Upper lobe of right lung (tissue), 1 donor: Measurements from ENCODE around the gene SHANK1. TPM values are rescaled to one million over a fixed set of nuclear protein-coding genes. Genes with fewer than 3 reads are reported as not detected.
A peak's percentile ranks its signal among the peaks of the same experiment; 100 is the strongest.

ENCODE experiments used
- ATAC-seq: fragments of 200-7000 bp; cut with Tn5 transposase; one replicate; pipeline ENCODE4 v1.9.1; 2020; ENCODE audit warnings: mild to moderate bottlenecking, moderate library complexity
- DNase-seq: peaks from one replicate; pipeline ENCODE4 v3.0.0-alpha.2; 2020
- H3K27ac ChIP-seq: fragments of 200-600 bp; one replicate; pipeline ENCODE4 v1.8.0; 2022
- H3K27me3 ChIP-seq: fragments of 200-600 bp; one replicate; pipeline ENCODE4 v1.8.0; 2022; ENCODE audit warnings: mild to moderate bottlenecking
- H3K36me3 ChIP-seq: fragments of 200-600 bp; one replicate; pipeline ENCODE4 v1.8.0; 2022
- H3K4me1 ChIP-seq: fragments of 200-600 bp; one replicate; pipeline ENCODE4 v1.8.0; 2022
- H3K4me3 ChIP-seq: fragments of 200-600 bp; one replicate; pipeline ENCODE4 v1.8.0; 2022; ENCODE audit warnings: mild to moderate bottlenecking
- H3K9me3 ChIP-seq: fragments of 200-600 bp; one replicate; pipeline ENCODE4 v1.8.0; 2022
- CTCF ChIP-seq: fragments of 200-600 bp; IDR thresholded peaks from one replicate; pipeline ENCODE4 v1.8.0; 2022; ENCODE audit warnings: antibody characterized with exemption
- intact Hi-C: fragments of 100-400 bp; cut with DNase I; formaldehyde crosslinking; loops from one replicate; pipeline ENCODE4 v1.11.0; 2022
- total RNA-seq: library from RNA; stranded (reverse); fragmentation: NEBNext Ultra II Directional; extraction: Animal tissue kit (Norgen Biotek cat#: 25700); gene quantifications from one replicate; pipeline ENCODE4 v1.2.1, GENCODE V29; 2021
- donor health status: DM: no; HTN: yes; CAD: no; lungs with severe emphysema.

SHANK1 gene
- total RNA-seq, 1 donor from 2014 or later, result 0.35 TPM

DNA sequence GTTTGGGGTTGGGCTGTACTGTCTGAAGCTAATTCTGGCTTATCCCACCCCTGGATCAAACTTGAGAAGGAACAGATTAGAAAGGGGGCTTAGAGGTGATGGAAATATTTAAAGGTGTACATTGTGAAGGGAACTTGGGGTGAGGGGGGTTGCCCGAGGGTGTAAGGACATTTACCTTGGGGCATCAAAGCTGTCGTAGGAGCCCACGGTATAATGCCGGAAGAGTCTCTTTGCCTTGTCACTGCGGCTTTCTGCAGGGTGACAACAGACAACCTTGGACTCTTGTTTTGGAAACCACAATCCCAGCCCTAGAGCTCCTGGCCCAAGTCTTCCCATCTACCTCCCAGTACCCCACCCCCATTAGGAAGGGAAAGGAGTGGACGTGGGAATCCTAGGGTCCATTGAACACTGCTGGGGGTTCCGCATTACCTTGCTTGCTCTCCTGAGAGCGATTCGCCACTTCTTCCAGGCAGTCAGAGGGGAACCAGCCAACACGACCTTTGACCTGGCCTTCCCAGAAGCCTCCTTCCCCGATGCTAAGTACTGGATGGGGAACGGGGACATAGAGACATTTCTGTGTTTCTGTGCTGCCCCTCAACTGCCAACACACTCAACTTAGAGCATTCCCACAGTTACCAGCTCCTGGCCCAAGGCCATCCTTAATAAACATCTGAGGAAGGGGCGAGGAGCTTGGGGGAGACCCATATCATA lies 22.0 kb downstream of the SHANK1 start:
- intact Hi-C loops, result no loop called here
- Histone ChIP-seq H3K27me3 (peaks cover 45% of the 10 kb centered on the region), H3K9me3 (no peaks in the 10 kb centered on the region)

DNA sequence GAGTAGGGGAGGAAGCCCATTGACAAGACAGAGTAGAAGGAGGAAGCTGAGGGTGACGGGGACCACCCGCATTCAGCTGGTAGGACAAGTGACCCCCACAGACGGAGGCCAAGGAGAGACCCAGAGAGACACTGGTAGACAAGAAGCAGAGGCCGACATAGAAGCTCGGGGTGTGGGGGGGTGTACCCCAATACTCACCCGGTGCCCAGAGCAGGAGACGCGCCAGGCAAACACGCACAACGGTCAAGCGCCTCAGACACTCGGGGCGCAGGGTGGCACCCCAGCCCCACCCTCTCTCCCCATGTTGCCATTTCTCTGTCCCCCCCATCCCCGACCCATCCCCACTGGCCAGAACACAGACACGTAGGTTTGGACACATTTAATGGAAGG lies 23.5 kb downstream of the SHANK1 start:
- no peak overlapping the region for H3K27ac ChIP-seq
- no peaks in the 10 kb centered on the region for H3K4me1 ChIP-seq
- peaks cover 41% of the 10 kb centered on the region for H3K27me3 ChIP-seq
- ATAC-seq (no peak), DNase-seq (no peak)
- no peaks in the 10 kb centered on the region for H3K9me3 ChIP-seq
- intact Hi-C loops, result no loop called here
- TF ChIP-seq CTCF, result no peak
- no peaks in the 10 kb centered on the region for H3K36me3 ChIP-seq
- no peak overlapping the region for H3K4me3 ChIP-seq

More for the DNA sequence above, 22.0 kb downstream of the SHANK1 start:
- ATAC-seq, result no peak
- no peak for TF ChIP-seq CTCF
- Histone ChIP-seq H3K4me1 (no peaks in the 10 kb centered on the region), H3K4me3 (no peak overlapping the region), H3K27ac (no peak overlapping the region), H3K36me3 (no peaks in the 10 kb centered on the region)
- DNase-seq, result no peak

DNA sequence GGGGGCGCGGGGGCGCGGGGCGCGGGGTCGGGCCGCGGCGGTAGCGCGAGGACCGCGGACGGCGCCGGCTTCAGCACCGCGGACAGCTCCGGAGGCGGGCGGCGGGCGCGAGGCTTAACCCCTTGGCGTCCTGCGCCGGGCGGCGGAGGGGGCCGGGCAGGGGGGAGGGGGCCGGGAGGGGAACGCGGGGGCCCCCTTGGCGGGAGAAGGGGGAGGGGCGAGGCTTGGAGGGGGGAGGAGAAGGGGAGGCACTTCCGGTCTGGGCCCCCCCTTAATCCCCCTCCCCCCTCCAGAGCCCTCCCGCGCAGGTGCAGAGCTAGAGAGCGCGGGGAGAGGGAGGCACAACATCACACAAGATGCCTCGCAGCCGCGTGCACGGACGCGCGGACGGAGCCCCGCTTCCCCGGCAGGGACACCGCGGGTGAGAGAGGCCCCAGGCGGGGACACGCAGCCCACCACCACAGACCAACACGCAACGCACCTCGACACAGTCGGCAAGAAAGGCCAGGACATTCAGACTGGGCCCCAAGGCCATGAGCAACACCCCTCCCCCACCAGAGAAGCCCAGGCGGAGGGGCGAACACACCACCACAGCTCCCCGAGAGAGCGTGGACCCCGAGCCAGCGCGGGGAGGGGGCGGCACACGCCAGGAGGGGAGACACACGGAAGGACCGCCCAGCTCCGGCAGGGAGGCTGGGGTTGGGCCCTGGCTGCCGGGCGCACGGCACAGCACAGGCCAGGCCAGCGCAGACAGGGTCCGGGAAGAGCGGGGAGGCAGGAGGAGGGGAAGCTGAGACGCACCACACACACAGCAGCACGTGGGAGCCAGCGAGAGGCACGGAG lies 24.1 kb downstream of the SHANK1 start:
- TF ChIP-seq CTCF, result no peak
- H3K27ac ChIP-seq, result no peak overlapping the region
- no peaks in the 10 kb centered on the region for H3K9me3 ChIP-seq
- no peak overlapping the region for H3K4me3 ChIP-seq
- no peaks in the 10 kb centered on the region for H3K36me3 ChIP-seq
- intact Hi-C loops, result no loop called here
- ATAC-seq (peak; percentile 38), DNase-seq (no peak)
- no peaks in the 10 kb centered on the region for H3K4me1 ChIP-seq
- peaks cover 35% of the 10 kb centered on the region for H3K27me3 ChIP-seq

DNA sequence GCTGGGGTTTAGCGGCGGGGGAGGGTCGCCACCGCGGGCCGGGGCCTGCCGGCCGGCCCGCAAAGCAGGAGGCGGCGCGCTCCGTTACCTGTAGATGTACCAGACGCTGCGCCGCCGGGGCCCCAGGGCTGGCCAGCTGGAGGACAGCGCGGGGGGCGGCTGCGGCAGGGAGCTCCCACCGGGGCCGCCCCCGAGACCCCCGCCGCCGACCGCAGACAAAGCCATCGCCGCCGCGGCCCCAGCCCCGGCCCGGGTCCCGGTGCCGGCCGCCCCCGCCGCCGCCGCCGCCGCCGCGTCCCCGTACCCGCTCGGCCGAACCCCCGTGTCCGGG lies 24.8 kb downstream of the SHANK1 start:
- Histone ChIP-seq H3K36me3 (no peaks in the 10 kb centered on the region), H3K4me3 (no peak overlapping the region)
- intact Hi-C loops, result no loop called here

More for the DNA sequence above, 24.8 kb downstream of the SHANK1 start:
- Histone ChIP-seq H3K9me3 (no peaks in the 10 kb centered on the region), H3K27ac (no peak overlapping the region), H3K4me1 (no peaks in the 10 kb centered on the region), H3K27me3 (peaks cover 35% of the 10 kb centered on the region)
- no peak for ATAC-seq
- no peak for DNase-seq
- no peak for TF ChIP-seq CTCF
